ENCODE results near the gene NR3C2. TPM values are rescaled to one million over a fixed set of nuclear protein-coding genes. Genes with fewer than 3 reads are reported as not detected.

Gene NR3C2
- total RNA-seq, 2 donors from 2014 or later, result 0.44 to 0.82 TPM

DNA sequence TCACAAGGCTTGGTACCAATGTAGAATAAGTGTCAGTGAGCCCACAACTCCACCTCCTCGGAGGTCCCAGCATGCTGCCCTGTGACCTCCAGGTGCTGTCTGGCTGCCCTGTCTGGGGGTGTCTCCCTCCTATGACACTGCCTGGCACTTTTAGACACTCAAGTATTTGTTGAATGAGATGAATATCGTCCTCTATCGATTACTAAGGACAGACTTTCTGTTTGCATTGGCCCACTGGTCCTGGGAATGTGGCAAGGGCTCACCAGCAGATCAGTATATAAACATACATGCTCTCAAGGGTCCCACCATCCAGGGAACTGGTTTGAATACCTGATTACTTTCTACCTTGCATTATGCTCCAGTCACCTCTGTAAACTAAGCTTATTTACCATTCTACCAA, 333.0 kb downstream of the NR3C2 start:
- Histone ChIP-seq H3K27ac (ENCODE audit: low read depth, low read length) (no peak overlapping the region), H3K4me1 (ENCODE audit: control insufficient read depth, insufficient read depth, low read length) (no peaks in the 10 kb centered on the region), H3K9ac (ENCODE audit: extremely low read depth, low read length, poor library complexity, severe bottlenecking) (no peak overlapping the region), H3K4me3 (ENCODE audit: low read length) (no peak overlapping the region), H3K27me3 (ENCODE audit: control insufficient read depth, insufficient read depth, low read length, poor library complexity, severe bottlenecking) (no peaks in the 10 kb centered on the region), H3K9me3 (ENCODE audit: control insufficient read depth, low read length) (no peaks in the 10 kb centered on the region), H3K36me3 (ENCODE audit: control insufficient read depth, insufficient read depth, low read length) (no peaks in the 10 kb centered on the region)
- peaks cover 26% of the 10 kb centered on the region for H3K9me3 Mint-ChIP-seq
- no peak overlapping the region for H3K27ac Mint-ChIP-seq
- H3K4me1 Mint-ChIP-seq, result peaks cover 2% of the 10 kb centered on the region
- TF ChIP-seq, protein P1, sequence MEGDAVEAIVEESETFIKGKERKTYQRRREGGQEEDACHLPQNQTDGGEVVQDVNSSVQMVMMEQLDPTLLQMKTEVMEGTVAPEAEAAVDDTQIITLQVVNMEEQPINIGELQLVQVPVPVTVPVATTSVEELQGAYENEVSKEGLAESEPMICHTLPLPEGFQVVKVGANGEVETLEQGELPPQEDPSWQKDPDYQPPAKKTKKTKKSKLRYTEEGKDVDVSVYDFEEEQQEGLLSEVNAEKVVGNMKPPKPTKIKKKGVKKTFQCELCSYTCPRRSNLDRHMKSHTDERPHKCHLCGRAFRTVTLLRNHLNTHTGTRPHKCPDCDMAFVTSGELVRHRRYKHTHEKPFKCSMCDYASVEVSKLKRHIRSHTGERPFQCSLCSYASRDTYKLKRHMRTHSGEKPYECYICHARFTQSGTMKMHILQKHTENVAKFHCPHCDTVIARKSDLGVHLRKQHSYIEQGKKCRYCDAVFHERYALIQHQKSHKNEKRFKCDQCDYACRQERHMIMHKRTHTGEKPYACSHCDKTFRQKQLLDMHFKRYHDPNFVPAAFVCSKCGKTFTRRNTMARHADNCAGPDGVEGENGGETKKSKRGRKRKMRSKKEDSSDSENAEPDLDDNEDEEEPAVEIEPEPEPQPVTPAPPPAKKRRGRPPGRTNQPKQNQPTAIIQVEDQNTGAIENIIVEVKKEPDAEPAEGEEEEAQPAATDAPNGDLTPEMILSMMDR (conservative IDR thresholded peaks at IDR 0.05), result no peak
- WGBS, 2 experiments (ENCODE audit: insufficient coverage in 1 of 2, insufficient read length in 1 of 2), result 89% methylated on average over 3 of the region's 3 CpGs; no CpG with 5 or more reads in 1 of the 2 experiments
- no peak for DNase-seq
- no peak overlapping the region for H3K4me3 Mint-ChIP-seq
- H3K27me3 Mint-ChIP-seq (ENCODE audit: insufficient read depth), result peaks cover 1% of the 10 kb centered on the region
- peaks cover 4% of the 10 kb centered on the region for H3K36me3 Mint-ChIP-seq (ENCODE audit: low read depth)

GRCh38 chr4:148108766-148109165, 333.4 kb downstream of the NR3C2 start:
- TF ChIP-seq, protein P1 (conservative IDR thresholded peaks at IDR 0.05), result no peak
- DNase-seq, result no peak
- 93% methylated on average over 7 of the region's 7 CpGs for WGBS, 2 experiments (ENCODE audit: insufficient coverage in 1 of 2, insufficient read length in 1 of 2)

DNA sequence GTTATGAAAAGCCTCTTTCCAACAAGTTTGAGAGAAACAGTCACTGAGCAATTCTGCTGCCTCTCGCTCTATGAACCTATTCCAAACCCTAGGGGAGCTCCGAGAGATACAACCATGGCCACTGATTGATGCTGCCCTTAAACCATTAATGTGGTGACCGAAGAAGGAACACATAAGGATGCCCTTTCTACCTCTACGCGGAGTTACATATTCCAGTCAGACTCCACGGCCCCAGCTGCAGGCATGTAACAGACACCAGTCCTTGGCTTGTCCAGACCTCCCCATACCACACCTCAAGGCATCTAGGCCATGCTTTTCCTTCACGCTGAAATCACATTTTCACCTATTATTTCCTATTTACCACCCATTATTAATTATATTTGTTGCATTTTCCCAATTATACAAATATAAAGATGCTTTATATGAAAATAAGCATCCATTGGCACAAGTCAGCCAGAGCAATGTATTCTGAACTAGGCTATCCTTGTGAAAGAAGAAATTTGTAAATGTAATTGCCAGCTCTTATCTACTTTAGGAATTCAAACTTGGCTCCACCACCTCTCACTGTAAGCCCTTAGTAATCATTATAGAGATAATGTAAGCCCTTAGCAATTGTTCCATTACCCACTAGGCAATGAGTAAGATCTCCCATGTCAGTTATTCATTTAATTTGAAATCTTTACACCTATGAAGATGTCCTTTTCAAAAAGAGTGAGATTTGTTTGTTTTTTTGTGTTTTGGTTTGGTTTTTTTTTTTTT, 338.4 kb downstream of the NR3C2 start:
- H3K27ac Mint-ChIP-seq, result no peak overlapping the region
- H3K4me3 Mint-ChIP-seq, result no peak overlapping the region
- peaks cover 4% of the 10 kb centered on the region for H3K36me3 Mint-ChIP-seq (ENCODE audit: low read depth)
- Histone ChIP-seq H3K27ac (ENCODE audit: low read depth, low read length) (no peak overlapping the region), H3K27me3 (ENCODE audit: control insufficient read depth, insufficient read depth, low read length, poor library complexity, severe bottlenecking) (no peaks in the 10 kb centered on the region), H3K36me3 (ENCODE audit: control insufficient read depth, insufficient read depth, low read length) (no peaks in the 10 kb centered on the region), H3K9ac (ENCODE audit: extremely low read depth, low read length, poor library complexity, severe bottlenecking) (no peak overlapping the region), H3K9me3 (ENCODE audit: control insufficient read depth, low read length) (no peaks in the 10 kb centered on the region), H3K4me1 (ENCODE audit: control insufficient read depth, insufficient read depth, low read length) (peaks cover 3% of the 10 kb centered on the region), H3K4me3 (ENCODE audit: low read length) (no peak overlapping the region)
- TF ChIP-seq, protein P1 (conservative IDR thresholded peaks at IDR 0.05), result no peak
- H3K4me1 Mint-ChIP-seq, result peaks cover 14% of the 10 kb centered on the region
- H3K27me3 Mint-ChIP-seq (ENCODE audit: insufficient read depth), result peaks cover 7% of the 10 kb centered on the region
- H3K9me3 Mint-ChIP-seq, result peaks cover 26% of the 10 kb centered on the region
- no peak for DNase-seq
- 92 to 96% methylated on average over 6 to 7 of the region's 7 CpGs for WGBS, 2 experiments (ENCODE audit: insufficient coverage in 1 of 2, insufficient read length in 1 of 2)

More at GRCh38 chr4:148108766-148109165, 333.4 kb downstream of the NR3C2 start:
- Histone ChIP-seq H3K27ac (ENCODE audit: low read depth, low read length) (no peak overlapping the region), H3K9ac (ENCODE audit: extremely low read depth, low read length, poor library complexity, severe bottlenecking) (no peak overlapping the region), H3K4me1 (ENCODE audit: control insufficient read depth, insufficient read depth, low read length) (peaks cover under 1% of the 10 kb centered on the region), H3K4me3 (ENCODE audit: low read length) (no peak overlapping the region), H3K27me3 (ENCODE audit: control insufficient read depth, insufficient read depth, low read length, poor library complexity, severe bottlenecking) (no peaks in the 10 kb centered on the region), H3K36me3 (ENCODE audit: control insufficient read depth, insufficient read depth, low read length) (no peaks in the 10 kb centered on the region), H3K9me3 (ENCODE audit: control insufficient read depth, low read length) (no peaks in the 10 kb centered on the region)
- peaks cover 26% of the 10 kb centered on the region for H3K9me3 Mint-ChIP-seq
- peaks cover 6% of the 10 kb centered on the region for H3K4me1 Mint-ChIP-seq
- no peak overlapping the region for H3K27ac Mint-ChIP-seq
- no peak overlapping the region for H3K4me3 Mint-ChIP-seq
- peaks cover 1% of the 10 kb centered on the region for H3K27me3 Mint-ChIP-seq (ENCODE audit: insufficient read depth)
- peaks cover 4% of the 10 kb centered on the region for H3K36me3 Mint-ChIP-seq (ENCODE audit: low read depth)
